Natural killer cell (primary cell): ENCODE measurements around the gene KANK2. TPM values are rescaled to one million over a fixed set of nuclear protein-coding genes. Genes with fewer than 3 reads are reported as not detected.
A peak's percentile ranks its signal among the peaks of the same experiment; 100 is the strongest.

Experiments
- ATAC-seq, 3 donors: fragments of 150-1000 bp in 2 of 3; fragments of 200-7000 bp in 1 of 3; cut with Tn5 transposase; 1 replicate in 1 of 3; 2 replicates in 2 of 3; pipeline ENCODE4 v1.10.0; 2021; ENCODE audit warnings: mild to moderate bottlenecking in 2 of 3, moderate library complexity in 2 of 3
- DNase-seq, 2 donors: peaks; one replicate each; pipeline versions ENCODE4 v3.0.0 to v3.0.0-alpha.2; 2013 to 2021; ENCODE audit warnings: mixed read lengths in 1 of 2
- H3K27ac ChIP-seq: one replicate; pipeline ENCODE4 v1.5.1; 2013; ENCODE audit warnings: mild to moderate bottlenecking, low read length
- H3K27me3 ChIP-seq: one replicate; pipeline ENCODE4 v1.6.1; 2013; ENCODE audit warnings: low read length; ENCODE audit not compliant: control insufficient read depth, insufficient read depth
- H3K36me3 ChIP-seq: one replicate; pipeline ENCODE4 v1.6.1; 2013; ENCODE audit warnings: low read length; ENCODE audit not compliant: control insufficient read depth, insufficient read depth
- H3K4me1 ChIP-seq: one replicate; pipeline ENCODE4 v1.6.1; 2013; ENCODE audit warnings: low read length; ENCODE audit not compliant: control insufficient read depth, insufficient read depth
- H3K4me3 ChIP-seq: one replicate; pipeline ENCODE4 v1.5.1; 2013; ENCODE audit warnings: low read length
- H3K9me3 ChIP-seq: one replicate; pipeline ENCODE4 v1.6.1; 2013; ENCODE audit warnings: low read length; ENCODE audit not compliant: control insufficient read depth, insufficient read depth
- H3K27ac Mint-ChIP-seq, 2 donors: one replicate each; pipeline ENCODE4 v1.8.0; 2022; ENCODE audit warnings: mild to moderate bottlenecking in 2 of 2, mixed read lengths in 2 of 2, moderate library complexity in 1 of 2
- H3K27me3 Mint-ChIP-seq, 2 donors: one replicate each; pipeline ENCODE4 v1.8.0; 2022; ENCODE audit warnings: low read depth in 2 of 2, mixed read lengths in 2 of 2
- H3K36me3 Mint-ChIP-seq: one replicate; pipeline ENCODE4 v1.8.0; 2022; ENCODE audit warnings: mixed read lengths
- H3K4me1 Mint-ChIP-seq, 2 donors: one replicate each; pipeline ENCODE4 v1.8.0; 2022; ENCODE audit warnings: mixed read lengths in 2 of 2
- H3K4me3 Mint-ChIP-seq: one replicate; pipeline ENCODE4 v1.8.0; 2022; ENCODE audit warnings: mild to moderate bottlenecking, moderate library complexity, mixed read lengths
- H3K9me3 Mint-ChIP-seq, 2 donors: one replicate each; pipeline ENCODE4 v1.8.0; 2022; ENCODE audit warnings: mixed read lengths in 2 of 2
- WGBS: methylation state at CpG from one replicate; pipeline ENCODE4 v1.1.7; 2013; ENCODE audit warnings: missing lambda C conversion rate; ENCODE audit not compliant: insufficient coverage; 5-methylcytosine and 5-hydroxymethylcytosine counted together
- intact Hi-C: fragments of 100-400 bp; cut with micrococcal nuclease; formaldehyde crosslinking; loops from one replicate; pipeline ENCODE4 v1.14.2; 2022
- total RNA-seq, 4 donors: library from RNA; stranded (reverse); fragments of 120-200 nt in 1 of 4; gene quantifications; one replicate each; pipeline versions ENCODE4 v1.2.3 to v1.2.4, GENCODE V29; 2013 to 2022
- TF ChIP-seq, protein P1 (sequence below): fragments of 200-600 bp; IDR thresholded peaks from one replicate; pipeline ENCODE4 v1.8.0; 2022; ENCODE audit warnings: antibody characterized with exemption

KANK2 gene
- total RNA-seq, 3 donors from 2014 or later (not counting 1 experiment from before 2014, with no cell fraction given): 0.82 to 1.3 (median 0.85) TPM

DNA sequence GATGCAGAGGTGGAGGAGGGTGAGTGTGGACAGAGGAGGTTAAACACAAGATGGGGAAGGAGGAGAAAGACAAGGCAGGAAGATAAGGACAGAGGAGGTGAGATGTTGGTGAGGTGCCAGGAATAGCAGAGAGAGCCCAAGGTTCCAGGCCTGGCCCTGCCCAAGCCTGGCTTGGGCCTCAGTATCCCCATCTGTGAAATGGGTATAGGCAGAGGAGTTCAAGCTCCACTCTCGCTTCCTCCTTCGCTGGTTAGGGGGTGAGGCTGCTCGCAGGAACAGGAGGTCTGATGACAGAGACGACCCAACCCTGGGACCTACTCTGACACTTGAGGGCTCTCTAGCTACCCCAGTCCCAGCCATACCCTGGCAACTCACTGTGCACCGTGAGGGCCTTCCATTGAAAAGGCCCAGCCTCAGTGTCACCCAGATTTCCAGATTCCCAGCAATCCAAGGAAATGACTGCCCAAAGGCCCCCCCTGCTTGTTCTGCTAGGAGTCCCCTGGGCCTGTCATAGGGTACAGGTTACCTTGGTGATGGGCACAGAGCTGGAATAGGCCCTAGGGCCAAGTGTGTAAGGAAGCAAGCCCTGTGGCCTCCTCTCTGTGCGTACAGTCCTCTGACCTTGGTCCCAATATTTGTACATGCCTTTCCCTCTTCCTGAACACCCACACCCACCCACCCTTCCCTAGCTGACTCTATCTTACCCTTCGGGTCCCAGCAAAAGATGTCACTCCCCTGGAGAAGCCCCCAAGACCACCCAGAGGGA is 33.5 kb upstream of the KANK2 start:
- H3K9me3 ChIP-seq: no peaks in the 10 kb centered on the region
- Mint-ChIP-seq H3K27ac (no peak overlapping the region), H3K36me3 (no peaks in the 10 kb centered on the region), H3K27me3 (no peaks in the 10 kb centered on the region), H3K9me3 (no peaks in the 10 kb centered on the region), H3K4me1 (no peaks in the 10 kb centered on the region), H3K4me3 (no peak overlapping the region)
- H3K27me3 ChIP-seq: no peaks in the 10 kb centered on the region
- no peaks in the 10 kb centered on the region for H3K36me3 ChIP-seq
- intact Hi-C loops: no loop called here
- ATAC-seq (no peak), DNase-seq (no peak)
- H3K4me1 ChIP-seq: no peaks in the 10 kb centered on the region
- TF ChIP-seq, protein P1, sequence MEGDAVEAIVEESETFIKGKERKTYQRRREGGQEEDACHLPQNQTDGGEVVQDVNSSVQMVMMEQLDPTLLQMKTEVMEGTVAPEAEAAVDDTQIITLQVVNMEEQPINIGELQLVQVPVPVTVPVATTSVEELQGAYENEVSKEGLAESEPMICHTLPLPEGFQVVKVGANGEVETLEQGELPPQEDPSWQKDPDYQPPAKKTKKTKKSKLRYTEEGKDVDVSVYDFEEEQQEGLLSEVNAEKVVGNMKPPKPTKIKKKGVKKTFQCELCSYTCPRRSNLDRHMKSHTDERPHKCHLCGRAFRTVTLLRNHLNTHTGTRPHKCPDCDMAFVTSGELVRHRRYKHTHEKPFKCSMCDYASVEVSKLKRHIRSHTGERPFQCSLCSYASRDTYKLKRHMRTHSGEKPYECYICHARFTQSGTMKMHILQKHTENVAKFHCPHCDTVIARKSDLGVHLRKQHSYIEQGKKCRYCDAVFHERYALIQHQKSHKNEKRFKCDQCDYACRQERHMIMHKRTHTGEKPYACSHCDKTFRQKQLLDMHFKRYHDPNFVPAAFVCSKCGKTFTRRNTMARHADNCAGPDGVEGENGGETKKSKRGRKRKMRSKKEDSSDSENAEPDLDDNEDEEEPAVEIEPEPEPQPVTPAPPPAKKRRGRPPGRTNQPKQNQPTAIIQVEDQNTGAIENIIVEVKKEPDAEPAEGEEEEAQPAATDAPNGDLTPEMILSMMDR: no peak
- no peak overlapping the region for H3K4me3 ChIP-seq
- WGBS: 87% methylated on average over 7 of the region's 7 CpGs
- H3K27ac ChIP-seq: no peak overlapping the region

DNA sequence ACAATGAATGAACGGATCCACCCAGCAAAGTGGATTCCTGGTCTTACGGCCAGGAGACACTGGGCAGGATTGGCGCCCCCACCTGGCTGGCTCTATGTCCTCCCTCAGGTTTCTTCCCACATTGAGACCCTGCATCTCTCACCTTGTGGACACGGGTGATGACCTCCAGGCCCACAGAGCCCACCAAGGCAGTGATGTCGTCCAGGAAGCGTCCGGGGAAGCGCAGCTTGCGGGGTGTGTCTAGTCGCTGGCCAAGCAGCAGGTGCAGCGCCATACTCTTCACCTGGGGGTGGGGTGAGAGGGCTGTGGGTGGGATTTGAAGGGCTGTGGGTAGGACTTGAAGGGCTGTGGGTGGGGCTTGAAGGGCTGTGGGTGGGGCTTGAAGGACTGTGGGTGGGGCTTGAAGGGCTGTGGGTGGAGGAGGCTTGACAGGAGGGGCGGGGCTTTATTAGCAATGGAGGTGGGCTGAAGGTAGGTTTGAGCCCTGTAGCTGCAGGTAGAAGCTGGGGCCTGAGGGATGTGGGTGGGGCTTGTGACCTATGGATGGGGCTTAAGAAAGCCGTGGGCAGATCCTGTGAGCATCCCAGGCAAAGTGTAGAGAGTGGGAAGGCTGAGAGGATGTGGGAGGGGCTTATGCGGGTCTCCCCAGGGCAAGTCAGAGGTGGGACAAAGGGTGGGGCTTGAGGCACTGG is 30.0 kb upstream of the KANK2 start:
- TF ChIP-seq, protein P1: no peak
- H3K9me3 ChIP-seq: no peaks in the 10 kb centered on the region
- H3K4me3 ChIP-seq: no peak overlapping the region
- H3K27ac ChIP-seq: no peak overlapping the region
- no peaks in the 10 kb centered on the region for H3K4me1 ChIP-seq
- Mint-ChIP-seq H3K4me3 (no peak overlapping the region), H3K27me3 (no peaks in the 10 kb centered on the region), H3K36me3 (no peaks in the 10 kb centered on the region), H3K4me1 (peaks cover 0 to 3% of the 10 kb centered on the region in 2 donors), H3K9me3 (no peaks in the 10 kb centered on the region), H3K27ac (no peak overlapping the region)
- H3K36me3 ChIP-seq: no peaks in the 10 kb centered on the region
- 94% methylated on average over 14 of the region's 14 CpGs for WGBS
- ATAC-seq: peak in 2 of 3 donors; percentile 21 to 34
- DNase-seq: no peak
- intact Hi-C loops: no loop called here
- no peaks in the 10 kb centered on the region for H3K27me3 ChIP-seq

DNA sequence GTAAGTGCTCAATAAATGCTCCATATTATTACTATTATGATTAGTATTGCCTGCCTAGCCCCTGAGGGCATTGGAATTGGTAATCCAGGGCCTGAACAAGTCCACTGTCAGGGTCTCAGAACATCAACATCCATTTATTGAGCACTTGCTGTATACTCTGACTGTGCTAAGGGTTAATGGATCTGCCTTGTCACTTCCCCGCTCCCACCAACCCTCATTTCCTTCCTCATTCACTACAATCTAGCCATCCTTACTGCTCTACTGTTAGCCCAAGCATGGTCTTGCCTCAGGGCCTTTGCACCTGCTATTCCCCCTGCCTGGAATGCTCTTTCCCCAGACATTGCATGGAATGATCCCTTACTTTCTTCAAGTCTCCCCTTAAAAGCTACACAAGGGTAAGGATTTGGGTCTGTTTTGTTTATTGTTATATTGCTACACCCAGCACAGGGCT is 29.4 kb upstream of the KANK2 start:
- TF ChIP-seq, protein P1: no peak
- Mint-ChIP-seq H3K9me3 (no peaks in the 10 kb centered on the region), H3K36me3 (no peaks in the 10 kb centered on the region), H3K27me3 (no peaks in the 10 kb centered on the region), H3K27ac (no peak overlapping the region), H3K4me3 (no peak overlapping the region), H3K4me1 (peaks cover 0 to 4% of the 10 kb centered on the region in 2 donors)
- no peak for ATAC-seq
- Histone ChIP-seq H3K36me3 (no peaks in the 10 kb centered on the region), H3K4me3 (no peak overlapping the region), H3K4me1 (no peaks in the 10 kb centered on the region), H3K27ac (no peak overlapping the region), H3K9me3 (no peaks in the 10 kb centered on the region), H3K27me3 (no peaks in the 10 kb centered on the region)
- intact Hi-C loops: no loop called here
- no peak for DNase-seq
- 17% methylated on average over 1 of the region's 1 CpG for WGBS
